ENCODE measurements around the gene RTKN2.

Gene RTKN2

DNA sequence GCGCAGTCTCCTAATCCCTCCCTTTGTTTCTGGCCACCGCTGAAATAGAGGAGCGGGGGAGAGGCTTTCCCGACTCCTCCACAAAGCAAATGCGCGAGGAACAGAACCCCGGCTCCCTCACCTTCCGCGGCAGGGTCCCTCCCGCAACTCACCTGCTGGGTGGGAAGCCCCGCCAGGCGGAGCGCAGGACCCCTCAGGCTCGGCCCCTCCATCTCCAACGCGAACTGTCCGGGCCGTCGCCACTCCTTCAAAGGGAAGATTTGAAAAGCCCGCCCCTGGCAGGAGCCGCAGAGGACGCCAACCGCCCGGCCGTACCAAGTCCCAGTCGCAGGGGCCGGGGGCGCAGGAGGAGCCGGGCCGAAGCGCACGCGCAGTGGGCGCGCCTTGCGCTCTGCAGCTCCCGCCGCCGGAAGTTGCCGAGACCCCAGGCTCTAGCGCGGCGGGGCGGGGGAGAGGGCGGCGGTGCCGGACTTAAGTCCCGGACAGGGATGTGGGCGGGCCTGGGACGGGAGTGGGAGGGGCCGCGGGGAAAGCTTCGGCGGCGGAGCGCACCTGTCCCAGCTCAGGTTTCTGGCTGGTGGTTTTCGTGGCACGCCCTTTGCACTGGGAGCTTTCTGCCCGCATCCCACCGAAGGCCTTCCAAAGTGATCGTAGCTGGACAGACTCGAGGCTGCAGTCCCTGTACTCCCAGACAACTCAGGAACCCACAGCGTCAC lies at the start of gene RTKN2:
TSS of gene RTKN2 (minus strand) at position 446 of the 716 bp plus-strand sequence. CDS start at position 212, 234 bp downstream.
- DNase-seq (ENCODE audit: extremely low read depth, low read depth) = peak; percentile 49
- TF ChIP-seq, protein P1, sequence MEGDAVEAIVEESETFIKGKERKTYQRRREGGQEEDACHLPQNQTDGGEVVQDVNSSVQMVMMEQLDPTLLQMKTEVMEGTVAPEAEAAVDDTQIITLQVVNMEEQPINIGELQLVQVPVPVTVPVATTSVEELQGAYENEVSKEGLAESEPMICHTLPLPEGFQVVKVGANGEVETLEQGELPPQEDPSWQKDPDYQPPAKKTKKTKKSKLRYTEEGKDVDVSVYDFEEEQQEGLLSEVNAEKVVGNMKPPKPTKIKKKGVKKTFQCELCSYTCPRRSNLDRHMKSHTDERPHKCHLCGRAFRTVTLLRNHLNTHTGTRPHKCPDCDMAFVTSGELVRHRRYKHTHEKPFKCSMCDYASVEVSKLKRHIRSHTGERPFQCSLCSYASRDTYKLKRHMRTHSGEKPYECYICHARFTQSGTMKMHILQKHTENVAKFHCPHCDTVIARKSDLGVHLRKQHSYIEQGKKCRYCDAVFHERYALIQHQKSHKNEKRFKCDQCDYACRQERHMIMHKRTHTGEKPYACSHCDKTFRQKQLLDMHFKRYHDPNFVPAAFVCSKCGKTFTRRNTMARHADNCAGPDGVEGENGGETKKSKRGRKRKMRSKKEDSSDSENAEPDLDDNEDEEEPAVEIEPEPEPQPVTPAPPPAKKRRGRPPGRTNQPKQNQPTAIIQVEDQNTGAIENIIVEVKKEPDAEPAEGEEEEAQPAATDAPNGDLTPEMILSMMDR (IDR thresholded peaks at IDR 0.05; ENCODE audit: low read depth, low read length, missing control alignments) = no peak
- peak within 1 kb of the TSS; percentile 85 for H3K4me3 ChIP-seq (replicated peaks; ENCODE audit: low read depth, low read length)

- DNase-seq (ENCODE audit: extremely low read depth, low read depth) = no peak
- TF ChIP-seq, protein P1 (IDR thresholded peaks at IDR 0.05; ENCODE audit: low read depth, low read length, missing control alignments) = no peak
These were observed 48.6 kb upstream of the RTKN2 start for GRCh38 chr10:62317257-62317656.

GRCh38 chr10:62309254-62309653 lies 40.6 kb upstream of the RTKN2 start:
- no peak for DNase-seq (ENCODE audit: extremely low read depth, low read depth)
- H3K4me3 ChIP-seq (replicated peaks; ENCODE audit: low read depth, low read length) = no peak overlapping the region
- TF ChIP-seq, protein P1 (IDR thresholded peaks at IDR 0.05; ENCODE audit: low read depth, low read length, missing control alignments) = no peak

More at GRCh38 chr10:62317257-62317656, 48.6 kb upstream of the RTKN2 start:
- no peak overlapping the region for H3K4me3 ChIP-seq (replicated peaks; ENCODE audit: low read depth, low read length)

DNA sequence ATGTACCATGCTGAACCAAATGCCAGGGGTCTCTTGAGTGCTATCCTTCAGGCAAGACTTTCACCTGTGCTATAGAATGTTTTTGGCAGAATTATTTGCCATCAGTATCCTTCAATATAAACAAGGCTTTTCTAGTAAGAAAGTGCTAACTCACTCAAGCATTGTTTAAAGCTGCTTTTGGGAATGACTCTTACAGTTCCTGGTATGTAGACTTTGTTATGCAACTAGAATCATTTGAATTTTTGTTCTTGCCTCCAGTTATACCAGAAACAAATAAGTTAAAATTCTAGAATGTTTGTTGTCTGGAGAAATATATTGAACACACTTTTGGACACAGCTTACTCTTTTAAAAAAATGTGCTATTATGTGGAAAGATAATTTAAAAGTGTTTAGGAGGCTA lies 39.5 kb upstream of the RTKN2 start:
- no peak overlapping the region for H3K4me3 ChIP-seq (replicated peaks; ENCODE audit: low read depth, low read length)
- TF ChIP-seq, protein P1 (IDR thresholded peaks at IDR 0.05; ENCODE audit: low read depth, low read length, missing control alignments) = no peak
- no peak for DNase-seq (ENCODE audit: extremely low read depth, low read depth)

GRCh38 chr10:62307635-62308034 lies 39.0 kb upstream of the RTKN2 start:
- TF ChIP-seq, protein P1 (IDR thresholded peaks at IDR 0.05; ENCODE audit: low read depth, low read length, missing control alignments) = no peak
- DNase-seq (ENCODE audit: extremely low read depth, low read depth) = no peak
- no peak overlapping the region for H3K4me3 ChIP-seq (replicated peaks; ENCODE audit: low read depth, low read length)

- no peak for DNase-seq (ENCODE audit: extremely low read depth, low read depth)
- no peak overlapping the region for H3K4me3 ChIP-seq (replicated peaks; ENCODE audit: low read depth, low read length)
- TF ChIP-seq, protein P1 (IDR thresholded peaks at IDR 0.05; ENCODE audit: low read depth, low read length, missing control alignments) = no peak
These were observed 38.0 kb upstream of the RTKN2 start for GRCh38 chr10:62306663-62307062.

All from HFF-Myc (cell line).